ENCODE data around the gene JCHAIN. TPM values are rescaled to one million over a fixed set of nuclear protein-coding genes. Genes with fewer than 3 reads are reported as not detected.
"Not testable (repeated sequence)": the region's sequence is repeated elsewhere in the genome, so short reads cannot be mapped to it uniquely, and the experiment has no call there.

The JCHAIN gene
- total RNA-seq, 3 donors from 2014 or later = 258 to 602 (median 347) TPM

DNA sequence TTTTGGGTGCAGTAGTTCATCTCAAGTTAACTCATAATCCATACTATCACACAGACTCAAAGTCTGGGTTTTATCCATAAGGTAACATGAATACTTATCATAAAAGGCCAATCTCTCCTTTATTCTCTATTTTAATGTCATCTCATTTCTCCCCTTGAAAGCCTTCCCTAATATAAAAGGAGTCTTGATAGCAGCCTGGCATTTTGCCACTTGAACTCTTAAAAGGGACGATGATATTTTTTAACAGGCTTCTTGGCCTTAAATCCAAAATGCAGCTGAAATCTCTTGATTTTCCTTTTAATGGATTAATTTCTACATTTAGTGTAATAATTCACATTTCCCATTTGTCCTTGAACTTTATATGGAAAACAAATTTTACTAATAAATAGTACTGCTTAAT, 8.4 kb upstream of the JCHAIN start:
- Histone ChIP-seq H3K4me1 (ENCODE audit: low read depth) (no peaks in the 10 kb centered on the region), H3K9me3 (no peaks in the 10 kb centered on the region), H3K36me3 (ENCODE audit: low read depth) (no peaks in the 10 kb centered on the region), H3K4me3 (no peak overlapping the region)
- TF ChIP-seq, protein P1, sequence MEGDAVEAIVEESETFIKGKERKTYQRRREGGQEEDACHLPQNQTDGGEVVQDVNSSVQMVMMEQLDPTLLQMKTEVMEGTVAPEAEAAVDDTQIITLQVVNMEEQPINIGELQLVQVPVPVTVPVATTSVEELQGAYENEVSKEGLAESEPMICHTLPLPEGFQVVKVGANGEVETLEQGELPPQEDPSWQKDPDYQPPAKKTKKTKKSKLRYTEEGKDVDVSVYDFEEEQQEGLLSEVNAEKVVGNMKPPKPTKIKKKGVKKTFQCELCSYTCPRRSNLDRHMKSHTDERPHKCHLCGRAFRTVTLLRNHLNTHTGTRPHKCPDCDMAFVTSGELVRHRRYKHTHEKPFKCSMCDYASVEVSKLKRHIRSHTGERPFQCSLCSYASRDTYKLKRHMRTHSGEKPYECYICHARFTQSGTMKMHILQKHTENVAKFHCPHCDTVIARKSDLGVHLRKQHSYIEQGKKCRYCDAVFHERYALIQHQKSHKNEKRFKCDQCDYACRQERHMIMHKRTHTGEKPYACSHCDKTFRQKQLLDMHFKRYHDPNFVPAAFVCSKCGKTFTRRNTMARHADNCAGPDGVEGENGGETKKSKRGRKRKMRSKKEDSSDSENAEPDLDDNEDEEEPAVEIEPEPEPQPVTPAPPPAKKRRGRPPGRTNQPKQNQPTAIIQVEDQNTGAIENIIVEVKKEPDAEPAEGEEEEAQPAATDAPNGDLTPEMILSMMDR (IDR thresholded peaks at IDR 0.05) = no peak
- no peak for DNase-seq
- intact Hi-C loops (cut with DNase I, micrococcal nuclease) = no loop called here
- no peak for ATAC-seq

DNA sequence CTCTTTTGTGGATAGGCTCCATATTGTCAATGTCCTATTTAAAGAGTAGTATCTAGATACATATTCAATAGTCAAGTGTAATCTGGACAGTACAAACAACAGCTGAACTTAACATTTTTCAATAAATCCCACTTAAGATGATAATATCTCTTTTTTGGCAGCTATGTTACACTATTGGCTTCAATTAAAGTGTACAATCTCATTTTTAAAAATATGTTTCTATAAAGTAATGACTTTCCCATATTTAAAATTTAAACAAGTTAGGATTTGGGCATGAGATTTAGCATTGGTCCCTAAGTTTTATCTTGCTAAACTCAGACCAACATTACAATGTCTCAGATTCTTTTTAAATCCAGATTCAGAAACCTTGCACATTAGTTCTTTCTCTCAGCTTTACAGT, 7.9 kb upstream of the JCHAIN start:
- TF ChIP-seq, protein P1 (IDR thresholded peaks at IDR 0.05) = no peak
- no peak for ATAC-seq

DNA sequence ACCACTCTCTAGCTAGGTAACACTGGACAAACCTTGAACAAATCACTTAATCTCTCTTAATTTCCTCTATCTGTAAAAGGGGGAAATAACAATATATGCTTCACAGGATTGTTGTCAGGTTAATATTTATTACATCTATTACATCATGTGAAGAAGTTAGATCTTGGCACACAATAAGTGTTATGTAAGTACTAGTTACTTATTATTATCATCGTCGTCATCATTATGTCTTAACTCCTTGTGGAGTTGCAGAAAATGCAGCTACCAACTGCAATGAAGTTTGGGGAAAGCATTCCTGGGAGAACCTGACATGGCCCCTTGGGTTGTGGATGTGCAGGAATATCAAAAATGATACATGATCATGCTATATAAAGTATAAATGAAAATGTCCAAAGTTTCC, 4.8 kb upstream of the JCHAIN start:
- no peak for DNase-seq
- H3K4me3 ChIP-seq = no peak overlapping the region
- H3K9me3 ChIP-seq = no peaks in the 10 kb centered on the region
- intact Hi-C loops (cut with DNase I, micrococcal nuclease) = no loop called here
- no peak for ATAC-seq
- H3K4me1 ChIP-seq (ENCODE audit: low read depth) = no peaks in the 10 kb centered on the region
- TF ChIP-seq, protein P1 (IDR thresholded peaks at IDR 0.05) = no peak
- no peaks in the 10 kb centered on the region for H3K36me3 ChIP-seq (ENCODE audit: low read depth)

More for the DNA sequence above, 7.9 kb upstream of the JCHAIN start:
- Histone ChIP-seq H3K4me3 (no peak overlapping the region), H3K4me1 (ENCODE audit: low read depth) (no peaks in the 10 kb centered on the region), H3K36me3 (ENCODE audit: low read depth) (no peaks in the 10 kb centered on the region), H3K9me3 (no peaks in the 10 kb centered on the region)
- intact Hi-C loops (cut with DNase I, micrococcal nuclease) = no loop called here
- DNase-seq = no peak

DNA sequence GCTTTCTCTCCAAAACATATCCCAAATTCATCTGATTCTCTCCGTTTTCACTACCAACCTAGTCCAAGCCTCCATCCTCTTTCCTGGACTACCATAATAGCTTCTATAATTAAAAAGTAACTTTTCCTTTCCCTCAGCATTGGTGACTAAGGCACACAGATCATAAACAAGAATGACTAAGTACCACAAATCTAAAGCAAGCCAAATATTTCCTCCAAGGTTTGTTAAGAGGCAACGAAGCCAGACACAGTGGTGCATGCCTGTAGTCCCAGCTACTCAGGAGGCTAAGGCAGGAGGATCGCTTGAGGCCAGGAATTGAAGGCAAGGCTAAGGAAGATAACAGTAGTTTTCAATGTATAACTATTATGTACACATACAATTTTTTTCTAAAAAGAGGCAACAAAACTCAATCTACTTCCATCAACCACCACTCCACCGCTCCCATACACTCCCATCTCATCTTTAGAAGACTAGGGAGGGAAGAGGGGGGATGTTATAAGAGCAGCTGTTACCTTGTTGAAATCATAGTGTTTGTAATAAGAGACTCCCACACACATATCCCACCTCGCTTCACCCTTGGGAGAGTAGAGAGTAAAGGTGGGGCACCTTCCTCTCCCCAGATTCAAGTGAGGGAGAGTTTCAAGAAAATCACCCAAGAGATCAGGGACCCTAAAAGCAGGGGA, 4.2 kb upstream of the JCHAIN start:
- ATAC-seq (no peak), DNase-seq (no peak)
- intact Hi-C loops (cut with DNase I, micrococcal nuclease) = no loop called here
- TF ChIP-seq, protein P1 (IDR thresholded peaks at IDR 0.05) = no peak
- Histone ChIP-seq H3K4me3 (no peak overlapping the region), H3K9me3 (no peaks in the 10 kb centered on the region), H3K4me1 (ENCODE audit: low read depth) (no peaks in the 10 kb centered on the region), H3K36me3 (ENCODE audit: low read depth) (no peaks in the 10 kb centered on the region)

DNA sequence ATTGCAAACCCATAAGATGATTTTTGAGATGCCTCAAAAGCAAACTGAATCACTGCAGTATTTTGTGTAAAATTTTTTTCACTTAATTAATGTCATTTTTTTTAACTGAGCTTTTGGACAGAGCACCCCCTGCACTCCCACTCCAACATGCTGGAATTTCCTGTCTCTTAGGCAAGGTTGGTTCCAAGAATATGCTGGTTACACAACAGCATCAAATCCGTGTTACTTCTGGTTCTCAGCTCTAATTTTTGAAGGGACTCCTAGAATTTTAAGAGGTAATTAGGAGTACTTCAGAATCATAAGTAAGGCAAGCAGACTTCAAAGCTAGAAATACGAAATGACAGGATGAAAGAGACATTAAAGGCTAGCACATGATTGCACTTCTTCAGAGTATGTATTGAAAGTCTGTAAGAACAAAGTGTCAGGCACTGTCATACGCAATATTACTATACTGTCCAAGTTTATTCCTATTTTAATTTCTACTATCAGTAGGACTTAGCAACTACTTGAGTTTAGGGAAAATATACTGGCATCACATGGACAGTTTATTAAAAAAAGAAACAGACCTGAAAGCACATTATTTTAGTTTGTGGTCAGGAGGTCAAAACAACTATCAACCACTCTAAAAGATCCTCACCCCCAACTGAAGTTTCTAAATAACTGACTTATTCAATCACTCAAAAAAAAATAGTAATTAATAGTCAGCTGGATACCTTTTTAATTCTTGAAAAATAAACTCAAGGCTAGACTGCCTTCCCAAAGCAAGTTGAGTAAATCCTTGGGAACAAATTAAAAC, 1.6 kb upstream of the JCHAIN start:
- intact Hi-C loops (cut with DNase I, micrococcal nuclease) = no loop called here
- no peak for ATAC-seq
- no peaks in the 10 kb centered on the region for H3K36me3 ChIP-seq (ENCODE audit: low read depth)
- no peaks in the 10 kb centered on the region for H3K4me1 ChIP-seq (ENCODE audit: low read depth)
- no peaks in the 10 kb centered on the region for H3K9me3 ChIP-seq
- no peak overlapping the region for H3K4me3 ChIP-seq
- DNase-seq = no peak
- TF ChIP-seq, protein P1 (IDR thresholded peaks at IDR 0.05) = no peak

DNA sequence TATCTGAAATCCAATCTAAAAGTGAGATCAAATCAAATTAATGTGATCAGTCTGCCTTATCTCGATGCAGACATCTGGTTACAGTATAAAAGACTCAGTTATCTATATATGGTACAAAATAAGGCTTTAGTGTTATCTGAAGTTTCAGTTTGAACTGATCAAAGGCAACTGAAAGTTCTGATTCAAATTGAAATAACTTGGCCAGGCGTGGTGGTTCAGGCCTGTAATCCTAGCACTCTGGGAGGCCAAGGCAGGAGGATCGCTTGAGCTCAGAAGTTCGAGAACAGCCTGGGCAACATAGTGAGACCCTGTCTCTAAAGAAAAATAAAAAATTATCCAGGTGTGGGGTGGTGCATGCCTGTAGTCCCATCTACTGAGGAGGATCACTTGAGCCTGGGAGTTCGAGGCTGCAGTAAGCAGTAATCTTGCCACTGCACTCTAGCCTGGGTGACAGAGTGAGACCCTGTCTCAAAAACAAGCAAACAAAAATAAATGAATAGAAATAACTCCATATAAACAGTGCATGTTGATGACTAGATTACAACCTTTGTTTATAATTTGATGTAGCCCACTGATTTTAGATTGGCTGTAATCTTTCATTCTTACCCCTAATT, 4.9 kb downstream of the JCHAIN start:
- ATAC-seq = not testable (repeated sequence)

More for the DNA sequence above, 4.9 kb downstream of the JCHAIN start:
- DNase-seq; H3K36me3 ChIP-seq (ENCODE audit: low read depth); intact Hi-C loops (cut with DNase I, micrococcal nuclease); H3K4me1 ChIP-seq (ENCODE audit: low read depth); H3K9me3 ChIP-seq; H3K4me3 ChIP-seq: not testable (repeated sequence)
